KMS-11 (cell line): ENCODE data around the gene OR8J3.
"Not testable (repeated sequence)": the region's sequence is repeated elsewhere in the genome, so short reads cannot be mapped to it uniquely, and the experiment has no call there.

Experiments used
- H2AFZ ChIP-seq: fragments of 200-600 bp; sonication (generic); 2 replicates; pipeline ENCODE4 v1.6.1; 2016; ENCODE audit warnings: antibody characterized with exemption, mixed run types, low read depth
- H3K27ac ChIP-seq: fragments of 200-600 bp; sonication (generic); 2 replicates; pipeline ENCODE4 v1.6.1; 2016; ENCODE audit warnings: mild to moderate bottlenecking, mixed run types
- H3K27me3 ChIP-seq: fragments of 200-600 bp; sonication (generic); 2 replicates; pipeline ENCODE4 v1.6.1; 2017; ENCODE audit warnings: mild to moderate bottlenecking, low read depth, mixed run types, moderate library complexity; ENCODE audit not compliant: insufficient read depth
- H3K36me3 ChIP-seq: fragments of 200-600 bp; sonication (generic); 2 replicates; pipeline ENCODE4 v1.6.1; 2017; ENCODE audit warnings: mild to moderate bottlenecking, mixed run types; ENCODE audit not compliant: insufficient read depth
- H3K4me1 ChIP-seq: fragments of 200-600 bp; sonication (generic); 2 replicates; pipeline ENCODE4 v1.6.1; 2016; ENCODE audit warnings: mild to moderate bottlenecking, low read depth, mixed run types; ENCODE audit not compliant: poor library complexity, severe bottlenecking
- H3K4me2 ChIP-seq: fragments of 200-600 bp; sonication (generic); 2 replicates; pipeline ENCODE4 v1.7.0; 2016; ENCODE audit warnings: mild to moderate bottlenecking, mixed run types
- H3K4me3 ChIP-seq: fragments of 200-600 bp; sonication (generic); IDR thresholded peaks from 2 replicates; pipeline ENCODE4 v1.6.1; 2017; ENCODE audit warnings: low read depth, low read length, mixed read lengths; ENCODE audit not compliant: insufficient read depth
- H3K79me2 ChIP-seq: fragments of 200-600 bp; sonication (generic); 2 replicates; pipeline ENCODE4 v1.6.1; 2016; ENCODE audit warnings: low read depth, mixed run types; ENCODE audit not compliant: insufficient read depth
- H3K9ac ChIP-seq: fragments of 200-600 bp; sonication (generic); 2 replicates; pipeline ENCODE4 v1.6.1; 2016; ENCODE audit warnings: mild to moderate bottlenecking, mixed run types
- H4K20me1 ChIP-seq: fragments of 200-600 bp; sonication (generic); 2 replicates; pipeline ENCODE4 v1.6.1; 2016; ENCODE audit warnings: mild to moderate bottlenecking, mixed run types; ENCODE audit not compliant: insufficient read depth
- CTCF ChIP-seq: fragments of 200-600 bp; sonication (generic); conservative IDR thresholded peaks from 2 replicates; pipeline ENCODE4 v1.6.1; 2017; ENCODE audit warnings: low read depth, mild to moderate bottlenecking, antibody characterized with exemption, low read length, moderate library complexity, mixed read lengths

Gene OR8J3

GRCh38 chr11:56151376-56151775 lies 11.4 kb upstream of the OR8J3 start:
- Histone ChIP-seq H3K4me2 (no peak overlapping the region), H3K27ac (no peak overlapping the region), H3K4me1 (no peaks in the 10 kb centered on the region), H3K79me2 (no peaks in the 10 kb centered on the region), H3K4me3 (no peak overlapping the region), H2AFZ (no peak overlapping the region), H3K9ac (no peak overlapping the region), H3K36me3 (no peaks in the 10 kb centered on the region), H3K27me3 (no peaks in the 10 kb centered on the region), H4K20me1 (no peaks in the 10 kb centered on the region)
- no peak for TF ChIP-seq CTCF

DNA sequence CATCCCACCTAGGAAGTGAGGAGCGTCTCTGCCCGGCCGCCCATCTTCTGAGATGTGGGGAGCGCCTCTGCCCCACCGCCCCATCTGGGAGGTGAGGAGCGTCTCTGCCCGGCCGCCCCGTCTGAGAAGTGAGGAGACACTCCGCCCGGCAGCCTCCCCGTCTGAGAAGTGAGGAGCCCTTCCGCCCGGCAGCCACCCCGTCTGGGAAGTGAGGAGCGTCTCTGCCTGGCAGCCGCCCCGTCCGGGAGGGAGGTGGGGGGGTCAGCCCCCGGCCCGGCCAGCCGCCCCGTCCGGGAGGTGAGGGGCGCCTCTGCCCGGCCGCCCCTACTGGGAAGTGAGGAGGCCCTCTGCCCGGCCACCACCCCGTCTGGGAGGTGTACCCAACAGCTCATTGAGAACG lies 3.7 kb upstream of the OR8J3 start:
- H4K20me1 ChIP-seq, H3K36me3 ChIP-seq, H3K4me3 ChIP-seq, H3K27ac ChIP-seq, H3K79me2 ChIP-seq, H3K9ac ChIP-seq, H3K4me1 ChIP-seq, H3K4me2 ChIP-seq, H2AFZ ChIP-seq, H3K27me3 ChIP-seq: not testable (repeated sequence)

DNA sequence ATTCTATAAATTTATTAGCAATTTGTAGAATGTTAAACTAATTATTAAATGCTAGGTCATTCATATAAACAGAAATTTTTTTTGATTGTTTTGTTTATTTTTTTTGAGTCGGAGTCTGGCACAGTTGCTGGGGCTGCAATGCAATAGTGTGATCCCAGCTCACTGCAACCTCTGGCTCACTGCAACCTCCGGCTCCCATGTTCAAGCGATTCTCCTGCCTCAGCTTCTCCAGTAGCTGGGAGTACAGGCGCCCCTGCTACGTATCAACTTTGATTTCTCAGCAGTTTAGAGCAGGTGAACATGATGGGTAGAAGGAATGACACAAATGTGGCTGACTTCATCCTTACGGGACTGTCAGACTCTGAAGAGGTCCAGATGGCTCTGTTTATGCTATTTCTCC lies 17.9 kb downstream of the OR8J3 start, which contains the start of gene OR8H3:
Gene OR8H3, plus strand, starts transcription at position 301 of the 400 bp plus-strand sequence. Its CDS starts 0 bp downstream, at position 301.
- no peaks in the 10 kb centered on the region for H3K79me2 ChIP-seq
- no peak within 1 kb of the TSS for H3K27ac ChIP-seq
- no peak within 1 kb of the TSS for H3K9ac ChIP-seq
- no peak within 1 kb of the TSS for H3K4me2 ChIP-seq
- H4K20me1 ChIP-seq = no peaks in the 10 kb centered on the region
- H3K36me3 ChIP-seq = no peaks in the 10 kb centered on the region
- H3K4me3 ChIP-seq = no peak within 1 kb of the TSS
- no peaks in the 10 kb centered on the region for H3K27me3 ChIP-seq
- no peak for TF ChIP-seq CTCF
- H2AFZ ChIP-seq = no peak within 1 kb of the TSS
- no peaks in the 10 kb centered on the region for H3K4me1 ChIP-seq

DNA sequence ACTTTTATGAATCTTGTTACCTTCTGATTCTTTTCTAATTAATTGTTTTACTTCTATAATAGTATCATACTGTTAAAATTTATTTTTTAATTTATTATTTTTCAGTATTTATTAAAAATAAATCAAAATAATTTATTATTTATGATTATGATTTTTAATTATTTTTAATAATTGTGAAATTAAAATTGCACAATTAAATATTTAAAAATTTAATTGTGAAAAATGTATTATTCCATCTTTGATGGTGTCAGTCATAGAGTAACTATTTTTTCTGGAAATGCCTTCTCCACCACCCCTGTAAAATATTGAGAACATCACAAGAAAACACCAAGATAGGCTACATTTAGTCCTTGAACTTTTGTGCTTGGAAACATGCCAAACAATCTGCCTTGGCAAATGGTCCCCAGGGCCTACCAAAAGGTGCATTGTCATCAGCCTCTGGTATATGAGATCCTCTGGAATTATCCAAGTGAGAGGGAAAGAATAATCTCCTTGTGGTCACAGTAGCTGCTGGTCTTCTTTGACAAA lies 36.7 kb downstream of the OR8J3 start, which contains the start of gene OR8H2:
Gene OR8H2, plus strand, starts transcription at position 478 of the 528 bp plus-strand sequence. CDS start 1,356 bp downstream, outside the sequence.
- Histone ChIP-seq H3K27ac (no peak within 1 kb of the TSS), H3K9ac (no peak within 1 kb of the TSS), H3K79me2 (no peaks in the 10 kb centered on the region), H3K4me3 (no peak within 1 kb of the TSS), H3K4me1 (peaks cover 2% of the 10 kb centered on the region), H4K20me1 (no peaks in the 10 kb centered on the region), H3K4me2 (no peak within 1 kb of the TSS), H2AFZ (no peak within 1 kb of the TSS), H3K27me3 (no peaks in the 10 kb centered on the region), H3K36me3 (no peaks in the 10 kb centered on the region)
- TF ChIP-seq CTCF = no peak

DNA sequence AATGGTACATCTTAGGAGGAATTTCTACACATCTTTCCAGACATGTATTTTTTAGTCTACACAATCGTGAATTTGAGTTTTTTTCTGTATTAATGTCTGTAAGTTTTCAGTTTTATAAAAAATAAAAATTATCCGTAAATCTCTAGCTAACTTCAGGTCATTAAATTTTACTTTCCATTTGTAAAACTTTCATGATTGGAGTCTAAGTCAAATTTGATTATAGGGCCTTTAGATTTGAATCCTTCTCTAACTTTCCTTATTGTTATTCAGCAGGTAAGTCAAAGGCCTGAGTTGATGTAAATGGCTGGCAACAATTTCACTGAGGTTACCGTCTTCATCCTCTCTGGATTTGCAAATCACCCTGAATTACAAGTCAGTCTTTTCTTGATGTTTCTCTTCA lies 47.0 kb downstream of the OR8J3 start, which contains the start of gene OR8I2:
Gene OR8I2, plus strand, starts transcription at position 301 of the 400 bp plus-strand sequence. Its CDS starts 0 bp downstream, at position 301.
- no peak within 1 kb of the TSS for H3K4me3 ChIP-seq
- no peaks in the 10 kb centered on the region for H3K27me3 ChIP-seq
- no peaks in the 10 kb centered on the region for H3K36me3 ChIP-seq
- H3K9ac ChIP-seq = no peak within 1 kb of the TSS
- no peak for TF ChIP-seq CTCF
- H3K4me2 ChIP-seq = no peak within 1 kb of the TSS
- no peak within 1 kb of the TSS for H2AFZ ChIP-seq
- no peak within 1 kb of the TSS for H3K27ac ChIP-seq
- H3K79me2 ChIP-seq = no peaks in the 10 kb centered on the region
- H3K4me1 ChIP-seq = no peaks in the 10 kb centered on the region
- H4K20me1 ChIP-seq = no peaks in the 10 kb centered on the region
